GM12801 (cell line): ENCODE data around the gene RNF14.

Source experiments
- TF ChIP-seq, protein P1 (sequence below): IDR thresholded peaks from one replicate; pipeline ENCODE4 v1.5.1; 2011; ENCODE audit warnings: control low read depth; ENCODE audit not compliant: insufficient read length; ENCODE audit errors: extremely low read depth

RNF14 gene

GRCh38 chr5:141960449-141961323 is 8.2 kb upstream of the RNF14 start:
- TF ChIP-seq, protein P1, sequence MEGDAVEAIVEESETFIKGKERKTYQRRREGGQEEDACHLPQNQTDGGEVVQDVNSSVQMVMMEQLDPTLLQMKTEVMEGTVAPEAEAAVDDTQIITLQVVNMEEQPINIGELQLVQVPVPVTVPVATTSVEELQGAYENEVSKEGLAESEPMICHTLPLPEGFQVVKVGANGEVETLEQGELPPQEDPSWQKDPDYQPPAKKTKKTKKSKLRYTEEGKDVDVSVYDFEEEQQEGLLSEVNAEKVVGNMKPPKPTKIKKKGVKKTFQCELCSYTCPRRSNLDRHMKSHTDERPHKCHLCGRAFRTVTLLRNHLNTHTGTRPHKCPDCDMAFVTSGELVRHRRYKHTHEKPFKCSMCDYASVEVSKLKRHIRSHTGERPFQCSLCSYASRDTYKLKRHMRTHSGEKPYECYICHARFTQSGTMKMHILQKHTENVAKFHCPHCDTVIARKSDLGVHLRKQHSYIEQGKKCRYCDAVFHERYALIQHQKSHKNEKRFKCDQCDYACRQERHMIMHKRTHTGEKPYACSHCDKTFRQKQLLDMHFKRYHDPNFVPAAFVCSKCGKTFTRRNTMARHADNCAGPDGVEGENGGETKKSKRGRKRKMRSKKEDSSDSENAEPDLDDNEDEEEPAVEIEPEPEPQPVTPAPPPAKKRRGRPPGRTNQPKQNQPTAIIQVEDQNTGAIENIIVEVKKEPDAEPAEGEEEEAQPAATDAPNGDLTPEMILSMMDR, result peak; percentile 79

GRCh38 chr5:141961466-141961865 is 7.4 kb upstream of the RNF14 start:
- TF ChIP-seq, protein P1, result no peak

DNA sequence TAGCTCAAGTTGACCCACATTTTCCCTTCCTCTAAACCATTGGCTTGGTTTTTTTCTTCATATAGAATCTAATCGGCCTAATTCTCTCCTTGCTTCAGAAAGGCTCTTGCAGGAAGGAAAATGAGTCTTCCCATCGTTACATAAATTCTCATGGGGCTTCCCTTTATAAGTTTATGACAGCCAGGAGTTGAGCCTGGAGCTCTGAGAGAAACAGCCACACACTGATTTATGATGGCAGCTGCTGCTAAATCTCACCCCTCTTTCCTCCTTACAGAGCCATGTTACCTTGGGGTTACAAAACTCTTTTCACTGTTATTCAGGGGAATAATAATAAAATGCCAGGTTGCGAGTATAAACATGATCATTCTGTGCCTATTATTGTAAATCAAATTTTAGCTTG is 5.2 kb upstream of the RNF14 start:
- TF ChIP-seq, protein P1, result no peak

- TF ChIP-seq, protein P1, result no peak
These were observed 3.8 kb upstream of the RNF14 start for GRCh38 chr5:141965071-141965470.

GRCh38 chr5:141966275-141966962 is 2.5 kb upstream of the RNF14 start:
- TF ChIP-seq, protein P1, result no peak

GRCh38 chr5:141966963-141967333 is 2.0 kb upstream of the RNF14 start:
- TF ChIP-seq, protein P1, result no peak
